WERI-Rb-1 (cell line): ENCODE measurements around the gene MINK1.

Experiments used
- DNase-seq: peaks from one replicate; pipeline ENCODE4 v3.0.0-alpha.2; 2020
- H3K27ac ChIP-seq: fragments of 250-450 bp; sonication (Bioruptor Pico); 2 replicates; pipeline ENCODE4 v1.5.1; 2020; ENCODE audit warnings: mild to moderate bottlenecking, moderate library complexity
- H3K27me3 ChIP-seq: fragments of 250-450 bp; sonication (Bioruptor Pico); 2 replicates; pipeline ENCODE4 v1.5.1; 2021; ENCODE audit warnings: mild to moderate bottlenecking, low read depth, moderate library complexity; ENCODE audit not compliant: insufficient read depth, severe bottlenecking
- H3K36me3 ChIP-seq: fragments of 250-450 bp; sonication (Bioruptor Pico); 2 replicates; pipeline ENCODE4 v1.5.1; 2020; ENCODE audit warnings: mild to moderate bottlenecking, moderate library complexity
- H3K4me3 ChIP-seq: 2 replicates; pipeline ENCODE4 v1.5.1; 2011; ENCODE audit warnings: low read depth, mild to moderate bottlenecking, control low read depth, low read length
- H3K9me3 ChIP-seq: fragments of 250-450 bp; sonication (Bioruptor Pico); 2 replicates; pipeline ENCODE4 v1.5.1; 2021; ENCODE audit warnings: mild to moderate bottlenecking, moderate library complexity; ENCODE audit not compliant: severe bottlenecking
- TF ChIP-seq, protein P1 (sequence below): IDR thresholded peaks from 2 replicates; pipeline ENCODE4 v1.5.1; 2011; ENCODE audit warnings: low read depth, mild to moderate bottlenecking, control low read depth, inconsistent platforms, low read length

MINK1 gene

DNA sequence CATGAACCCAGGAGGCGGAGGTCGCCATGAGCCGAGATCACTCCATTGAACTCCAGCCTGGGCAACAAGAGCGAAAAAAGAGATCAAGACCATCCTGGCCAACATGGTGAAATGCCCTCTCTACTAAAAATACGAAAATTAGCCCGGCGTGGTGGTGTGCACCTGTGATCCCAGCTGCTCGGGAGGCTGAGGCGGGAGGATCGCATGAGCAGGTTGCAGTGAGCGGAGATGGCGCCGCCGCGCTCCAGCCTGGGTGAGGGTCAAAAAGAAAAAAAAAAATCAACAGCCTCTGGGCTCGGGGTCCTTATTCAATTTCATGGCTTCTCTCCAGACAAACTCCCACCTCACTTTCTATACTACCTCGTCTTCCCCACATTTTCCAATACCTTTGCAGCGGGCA lies 95.7 kb downstream of the MINK1 start:
- no peak for DNase-seq
- H3K4me3 ChIP-seq = no peak overlapping the region
- H3K36me3 ChIP-seq = no peaks in the 10 kb centered on the region
- H3K27me3 ChIP-seq = no peaks in the 10 kb centered on the region
- TF ChIP-seq, protein P1, sequence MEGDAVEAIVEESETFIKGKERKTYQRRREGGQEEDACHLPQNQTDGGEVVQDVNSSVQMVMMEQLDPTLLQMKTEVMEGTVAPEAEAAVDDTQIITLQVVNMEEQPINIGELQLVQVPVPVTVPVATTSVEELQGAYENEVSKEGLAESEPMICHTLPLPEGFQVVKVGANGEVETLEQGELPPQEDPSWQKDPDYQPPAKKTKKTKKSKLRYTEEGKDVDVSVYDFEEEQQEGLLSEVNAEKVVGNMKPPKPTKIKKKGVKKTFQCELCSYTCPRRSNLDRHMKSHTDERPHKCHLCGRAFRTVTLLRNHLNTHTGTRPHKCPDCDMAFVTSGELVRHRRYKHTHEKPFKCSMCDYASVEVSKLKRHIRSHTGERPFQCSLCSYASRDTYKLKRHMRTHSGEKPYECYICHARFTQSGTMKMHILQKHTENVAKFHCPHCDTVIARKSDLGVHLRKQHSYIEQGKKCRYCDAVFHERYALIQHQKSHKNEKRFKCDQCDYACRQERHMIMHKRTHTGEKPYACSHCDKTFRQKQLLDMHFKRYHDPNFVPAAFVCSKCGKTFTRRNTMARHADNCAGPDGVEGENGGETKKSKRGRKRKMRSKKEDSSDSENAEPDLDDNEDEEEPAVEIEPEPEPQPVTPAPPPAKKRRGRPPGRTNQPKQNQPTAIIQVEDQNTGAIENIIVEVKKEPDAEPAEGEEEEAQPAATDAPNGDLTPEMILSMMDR = no peak
- H3K9me3 ChIP-seq = no peaks in the 10 kb centered on the region
- no peak overlapping the region for H3K27ac ChIP-seq

GRCh38 chr17:4931963-4932362 lies 98.8 kb downstream of the MINK1 start, which contains the start of gene GP1BA:
TSS of gene GP1BA (plus strand) at chr17:4932277. CDS start at chr17:4932605, 328 bp downstream.
- Histone ChIP-seq H3K36me3 (no peaks in the 10 kb centered on the region; the same call in none of the 2 replicates), H3K9me3 (no peaks in the 10 kb centered on the region), H3K27ac (no peak within 1 kb of the TSS), H3K4me3 (no peak within 1 kb of the TSS), H3K27me3 (no peaks in the 10 kb centered on the region)
- no peak for DNase-seq
- TF ChIP-seq, protein P1 = no peak

- H3K9me3 ChIP-seq = no peaks in the 10 kb centered on the region
- TF ChIP-seq, protein P1 = no peak
- H3K4me3 ChIP-seq = no peak overlapping the region
- no peaks in the 10 kb centered on the region for H3K27me3 ChIP-seq
- no peak for DNase-seq
- H3K36me3 ChIP-seq = peaks cover 7% of the 10 kb centered on the region
- no peak overlapping the region for H3K27ac ChIP-seq
Measured at GRCh38 chr17:4932756-4933155, 99.6 kb downstream of the MINK1 start.

GRCh38 chr17:4933646-4934045 lies 100.5 kb downstream of the MINK1 start:
- H3K4me3 ChIP-seq = no peak overlapping the region
- no peak for DNase-seq
- peaks cover 16% of the 10 kb centered on the region for H3K36me3 ChIP-seq
- H3K27ac ChIP-seq = no peak overlapping the region
- TF ChIP-seq, protein P1 = no peak
- H3K27me3 ChIP-seq = no peaks in the 10 kb centered on the region
- no peaks in the 10 kb centered on the region for H3K9me3 ChIP-seq

- peak; percentile 73 for DNase-seq
Measured at GRCh38 chr17:4934173-4934979, 101.2 kb downstream of the MINK1 start.

More at GRCh38 chr17:4934173-4934979, 101.2 kb downstream of the MINK1 start:
- H3K36me3 ChIP-seq = peaks cover 16% of the 10 kb centered on the region
- no peaks in the 10 kb centered on the region for H3K9me3 ChIP-seq
- H3K27me3 ChIP-seq = no peaks in the 10 kb centered on the region
- H3K4me3 ChIP-seq = peak overlapping the region; percentile 28
- H3K27ac ChIP-seq = no peak overlapping the region
- TF ChIP-seq, protein P1 = peak; percentile 84
